Superior temporal gyrus (tissue), 1 donor: ENCODE measurements around the gene CAB39.
"Not testable (repeated sequence)": the region's sequence is repeated elsewhere in the genome, so short reads cannot be mapped to it uniquely, and the experiment has no call there.

Experiments used
- DNase-seq: peaks from one replicate; pipeline ENCODE4 v3.0.0-alpha.2; 2016; ENCODE audit errors: extremely low spot score

CAB39 gene

DNA sequence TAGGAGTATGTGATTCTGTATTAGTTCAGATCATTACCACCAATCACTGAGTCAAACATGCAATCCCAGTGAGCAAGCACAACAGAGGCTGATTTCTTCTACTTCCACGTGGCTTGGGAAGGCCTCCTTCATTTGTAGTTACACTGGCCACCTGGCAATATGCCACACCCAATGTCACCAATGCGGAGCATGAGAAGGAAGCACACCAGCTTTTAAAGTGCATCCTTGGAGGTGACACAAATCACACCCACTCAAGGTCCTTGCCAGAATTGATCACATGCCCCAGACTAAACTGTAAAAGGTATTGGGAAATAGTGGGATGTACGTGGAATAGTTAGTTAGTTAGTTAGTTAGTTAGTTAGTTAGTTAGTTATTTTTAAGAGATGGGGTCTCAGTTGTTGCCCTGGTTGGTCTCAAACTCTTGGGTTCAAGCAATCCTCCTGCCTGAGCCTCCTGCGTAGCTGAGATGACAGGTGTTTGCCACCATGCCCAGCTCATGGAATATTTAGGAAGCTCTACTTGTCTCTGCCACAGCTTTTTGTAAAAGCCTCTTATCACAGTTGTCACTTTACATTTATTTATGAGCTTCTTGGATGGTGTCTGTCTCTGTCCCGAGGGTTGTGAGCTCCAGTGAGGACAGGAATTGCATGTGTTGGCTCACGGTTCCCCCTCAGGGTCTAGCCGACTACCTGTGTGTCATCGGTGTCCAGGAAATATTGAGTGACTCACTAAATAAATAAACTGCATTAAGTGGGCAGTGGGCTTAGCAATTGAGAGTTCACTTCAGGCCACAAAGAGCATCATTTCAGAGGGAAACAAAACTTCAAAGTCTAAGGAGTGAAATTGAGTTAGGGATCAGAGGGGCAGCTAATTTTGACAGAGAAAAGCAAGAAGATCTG lies 28.1 kb upstream of the CAB39 start:
- no peak for DNase-seq

GRCh38 chr2:230685178-230685577 lies 27.5 kb upstream of the CAB39 start:
- DNase-seq = no peak

DNA sequence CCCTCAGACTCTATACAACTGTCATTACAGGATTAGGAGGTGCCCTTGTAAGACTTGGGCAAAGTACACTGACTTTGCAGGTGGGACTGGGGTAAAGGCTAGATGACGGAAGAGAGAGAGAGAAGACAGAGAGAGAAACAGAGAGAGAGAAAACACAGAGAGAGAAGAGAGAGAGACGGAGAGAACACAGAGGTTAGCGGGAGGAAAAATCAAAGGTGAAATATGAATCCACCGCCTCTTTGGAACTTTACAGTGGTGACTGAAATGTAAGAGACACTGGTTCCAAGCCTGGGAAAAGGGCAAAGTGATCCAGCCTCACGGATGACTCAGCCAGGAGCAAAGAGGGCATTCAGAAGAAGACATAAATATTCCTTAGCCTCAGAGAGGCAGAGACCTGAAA lies 25.1 kb upstream of the CAB39 start:
- DNase-seq = no peak

DNA sequence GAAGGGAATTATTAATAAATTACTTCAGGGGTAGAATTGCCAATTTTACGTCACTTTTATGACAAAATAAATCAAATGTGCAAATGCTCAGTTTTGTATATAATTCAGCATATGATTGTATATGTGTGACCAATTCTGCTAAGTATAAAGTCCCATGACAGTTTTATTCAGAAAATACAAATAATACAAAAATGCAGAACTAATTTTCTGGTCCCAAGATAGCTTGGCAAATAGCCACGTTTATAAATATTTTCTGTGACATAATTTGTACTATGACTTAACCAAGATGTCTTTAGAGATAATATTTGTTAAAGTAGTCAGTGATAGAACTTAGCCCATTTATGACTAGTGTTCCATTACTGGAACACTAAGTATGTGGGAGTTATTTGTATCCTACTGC lies 24.2 kb upstream of the CAB39 start:
- DNase-seq = no peak

DNA sequence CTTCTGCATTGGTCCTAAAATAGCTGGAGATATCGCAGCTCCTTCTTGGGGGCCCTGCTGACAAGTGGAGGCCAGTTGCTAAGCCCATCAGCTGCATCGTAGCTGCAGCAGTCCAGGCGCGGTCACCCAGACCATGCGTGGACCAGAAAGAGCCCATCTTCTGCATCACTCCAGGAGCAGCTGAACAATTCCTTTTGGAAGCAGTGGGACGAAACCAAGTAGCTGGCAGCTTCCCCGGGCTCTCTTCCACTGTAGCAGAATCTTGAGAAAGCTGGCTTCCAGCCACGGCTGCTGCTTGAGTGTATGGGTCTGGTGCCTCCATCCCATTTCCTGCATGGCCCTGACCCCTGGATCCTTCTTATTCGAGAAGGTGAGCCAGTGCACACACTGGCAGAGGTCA lies 22.2 kb upstream of the CAB39 start:
- DNase-seq = peak; percentile 58

DNA sequence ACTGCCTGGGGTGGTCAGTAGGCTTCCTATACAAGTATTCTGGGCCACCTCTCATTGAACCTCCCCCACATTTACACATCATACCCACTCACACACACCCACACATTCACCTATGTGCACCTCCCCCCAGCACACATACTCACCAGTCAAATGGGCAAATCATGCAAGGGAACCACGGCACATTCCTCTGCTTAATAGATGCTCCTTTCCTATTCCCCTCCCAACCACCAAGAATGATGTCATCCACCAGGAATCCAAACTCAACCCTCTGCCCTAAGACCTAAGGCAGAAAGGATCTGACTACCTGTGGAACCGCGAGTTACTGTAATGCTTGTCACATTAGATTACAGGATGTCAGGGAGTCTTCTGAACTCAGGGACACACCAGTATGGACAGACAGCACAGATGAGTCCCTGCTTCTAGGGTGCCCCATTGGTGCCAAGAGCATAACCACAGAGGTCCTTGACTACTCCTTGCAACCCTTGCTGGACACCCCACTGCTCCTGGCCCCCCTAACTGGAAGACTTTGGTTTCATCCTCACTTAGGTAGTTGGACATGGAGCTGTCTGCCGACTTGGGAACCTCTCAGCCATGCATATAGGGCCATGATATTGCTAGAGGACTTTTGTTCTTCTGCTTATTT lies 21.5 kb upstream of the CAB39 start:
- DNase-seq = no peak

DNA sequence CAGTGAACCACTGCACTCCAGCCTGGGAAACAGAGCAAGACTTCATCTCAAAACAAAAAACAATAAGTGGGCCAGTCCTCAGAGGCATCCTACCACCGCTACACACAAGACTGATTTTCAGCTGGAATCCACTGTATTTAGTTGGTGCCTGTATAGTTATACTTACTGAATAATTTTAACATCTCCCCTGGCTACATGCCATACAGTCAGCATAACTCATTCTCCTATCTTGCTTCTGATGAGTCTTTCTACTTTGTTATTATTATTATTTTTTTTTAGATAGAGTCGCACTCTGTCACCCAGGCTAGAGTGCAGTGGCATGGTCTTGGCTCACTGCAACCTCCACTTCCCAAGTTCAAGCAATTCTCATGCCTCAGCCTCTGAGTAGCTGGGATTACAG lies 19.9 kb upstream of the CAB39 start:
- DNase-seq = no peak

- DNase-seq = no peak
Observed at GRCh38 chr2:230693411-230693810, 19.2 kb upstream of the CAB39 start.

DNA sequence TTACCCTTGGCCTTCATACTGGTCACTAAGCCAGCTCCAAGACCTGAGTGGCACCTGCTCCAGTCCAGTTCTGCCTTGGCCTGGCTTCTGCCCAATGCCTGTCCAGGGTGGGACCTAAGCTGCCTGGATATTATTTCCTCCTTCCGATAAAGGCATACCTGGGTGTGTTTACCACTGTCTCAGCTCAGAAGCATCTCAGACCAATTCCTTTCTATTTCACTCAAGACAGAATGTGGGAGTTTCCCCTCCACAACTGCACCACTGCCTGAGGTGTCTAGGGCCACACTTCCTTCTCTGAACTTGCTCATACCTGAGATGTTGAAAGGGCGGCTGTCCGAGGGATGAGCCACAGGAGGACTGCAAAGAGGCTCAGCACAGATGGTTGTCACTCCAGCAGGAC lies 18.4 kb upstream of the CAB39 start:
- DNase-seq = no peak

- no peak for DNase-seq
Observed at GRCh38 chr2:230695551-230695950, 17.1 kb upstream of the CAB39 start.

- no peak for DNase-seq
Observed at GRCh38 chr2:230696670-230697069, 16.0 kb upstream of the CAB39 start.

GRCh38 chr2:230697676-230698075 lies 15.0 kb upstream of the CAB39 start:
- no peak for DNase-seq

DNA sequence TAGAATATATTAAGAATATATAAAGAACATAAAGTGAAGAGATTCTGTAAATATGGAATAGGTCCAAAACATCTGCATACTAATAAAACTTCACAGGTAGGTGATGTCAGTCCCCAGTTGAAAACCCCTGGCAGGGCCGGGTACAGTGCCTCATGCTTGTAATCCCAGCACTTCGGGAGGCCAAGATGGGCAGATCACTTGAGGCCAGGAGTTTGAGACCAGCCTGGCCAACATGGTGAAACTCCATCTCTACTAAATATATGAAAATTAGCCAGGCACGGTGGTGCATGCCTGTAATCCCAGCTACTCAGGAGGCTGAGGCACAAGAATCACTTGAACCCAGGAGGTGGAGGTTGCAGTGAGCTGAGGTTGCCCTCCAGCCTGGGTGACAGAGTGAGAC lies 13.9 kb upstream of the CAB39 start:
- not testable (repeated sequence) for DNase-seq

GRCh38 chr2:230700447-230700846 lies 12.2 kb upstream of the CAB39 start:
- DNase-seq = no peak

- no peak for DNase-seq
Observed at GRCh38 chr2:230701308-230701707, 11.3 kb upstream of the CAB39 start.

DNA sequence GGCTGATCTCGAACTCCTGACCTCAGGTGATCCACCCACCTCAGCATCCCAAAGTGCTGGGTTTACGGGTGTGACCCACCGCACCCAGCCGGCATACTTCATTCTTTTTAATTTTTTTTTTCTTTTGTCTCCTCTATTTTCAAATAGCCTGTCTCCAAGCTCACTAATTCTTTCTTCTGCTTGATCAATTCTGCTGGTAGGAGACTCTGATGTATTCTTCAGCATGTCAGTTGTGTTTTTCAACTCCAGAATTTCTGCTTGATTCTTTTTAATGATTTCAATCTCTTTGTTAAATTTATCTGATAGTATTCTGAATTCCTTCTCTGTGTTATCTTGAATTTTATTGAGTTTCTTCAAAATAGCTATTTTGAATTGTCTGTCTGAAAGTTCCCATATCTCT lies 10.2 kb upstream of the CAB39 start:
- not testable (repeated sequence) for DNase-seq

GRCh38 chr2:230703514-230703913 lies 9.1 kb upstream of the CAB39 start:
- no peak for DNase-seq

DNA sequence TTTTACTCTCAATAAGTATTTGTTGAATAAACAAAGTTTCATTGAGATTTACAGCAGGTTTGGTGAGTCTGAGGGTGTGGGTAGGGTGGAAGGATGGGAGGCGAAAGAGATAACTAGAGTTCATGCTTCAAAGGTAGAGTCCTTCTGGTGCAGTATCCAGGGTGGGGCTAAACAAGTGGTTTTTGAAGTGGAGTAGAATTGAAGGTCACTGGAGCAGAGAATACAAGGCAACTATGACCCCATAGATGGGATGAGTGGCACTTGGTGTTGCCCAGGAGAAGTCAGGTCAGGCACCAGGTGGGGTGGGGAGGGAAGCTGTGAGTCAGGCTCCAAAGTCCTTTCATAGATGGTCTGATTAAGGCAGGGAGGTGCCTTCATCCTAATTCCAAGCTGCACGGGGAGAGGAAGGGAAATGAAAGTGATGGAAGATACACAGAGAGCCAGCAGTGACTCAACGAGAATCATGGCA lies 6.6 kb upstream of the CAB39 start:
- DNase-seq = no peak

DNA sequence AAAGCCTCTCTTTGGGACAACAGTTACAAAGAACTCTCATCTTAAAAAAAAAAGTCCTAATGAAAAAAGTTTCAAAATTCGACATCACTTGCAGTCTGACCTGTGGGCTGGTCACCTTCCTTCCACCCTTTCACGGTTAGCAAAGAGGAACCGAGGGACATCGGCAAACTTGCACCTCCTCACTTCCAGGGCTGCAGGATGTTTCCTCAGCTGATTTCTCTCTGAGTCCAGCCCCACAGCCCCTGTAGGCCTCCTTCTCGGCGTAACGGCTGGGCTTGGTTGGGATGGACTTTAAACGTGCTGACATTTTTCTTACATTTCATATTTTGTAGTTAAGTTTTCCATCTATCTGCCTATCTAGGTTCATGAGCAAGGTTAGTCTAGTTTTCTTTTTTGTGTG lies 5.7 kb upstream of the CAB39 start:
- DNase-seq = no peak

DNA sequence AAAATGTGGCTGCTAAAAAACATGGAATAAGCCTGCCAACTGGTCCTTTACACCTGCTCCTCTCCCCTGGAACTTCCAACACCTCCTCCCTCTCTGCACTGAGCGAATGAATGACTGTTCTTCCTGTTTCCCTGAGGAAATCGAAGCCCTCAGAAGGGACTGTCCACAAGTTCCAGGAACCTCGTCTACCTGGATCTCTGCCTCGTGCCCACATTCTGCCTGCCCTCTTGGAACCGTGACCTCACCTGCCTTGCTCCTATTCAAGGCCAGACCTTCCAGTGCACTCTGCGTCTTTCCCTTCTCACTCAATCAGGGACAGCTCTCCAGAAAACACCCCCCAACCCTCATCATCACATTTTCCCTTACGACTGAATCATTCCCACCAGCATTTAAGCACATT lies 4.4 kb upstream of the CAB39 start:
- no peak for DNase-seq

GRCh38 chr2:230711224-230711623 lies 1.4 kb upstream of the CAB39 start:
- no peak for DNase-seq

DNA sequence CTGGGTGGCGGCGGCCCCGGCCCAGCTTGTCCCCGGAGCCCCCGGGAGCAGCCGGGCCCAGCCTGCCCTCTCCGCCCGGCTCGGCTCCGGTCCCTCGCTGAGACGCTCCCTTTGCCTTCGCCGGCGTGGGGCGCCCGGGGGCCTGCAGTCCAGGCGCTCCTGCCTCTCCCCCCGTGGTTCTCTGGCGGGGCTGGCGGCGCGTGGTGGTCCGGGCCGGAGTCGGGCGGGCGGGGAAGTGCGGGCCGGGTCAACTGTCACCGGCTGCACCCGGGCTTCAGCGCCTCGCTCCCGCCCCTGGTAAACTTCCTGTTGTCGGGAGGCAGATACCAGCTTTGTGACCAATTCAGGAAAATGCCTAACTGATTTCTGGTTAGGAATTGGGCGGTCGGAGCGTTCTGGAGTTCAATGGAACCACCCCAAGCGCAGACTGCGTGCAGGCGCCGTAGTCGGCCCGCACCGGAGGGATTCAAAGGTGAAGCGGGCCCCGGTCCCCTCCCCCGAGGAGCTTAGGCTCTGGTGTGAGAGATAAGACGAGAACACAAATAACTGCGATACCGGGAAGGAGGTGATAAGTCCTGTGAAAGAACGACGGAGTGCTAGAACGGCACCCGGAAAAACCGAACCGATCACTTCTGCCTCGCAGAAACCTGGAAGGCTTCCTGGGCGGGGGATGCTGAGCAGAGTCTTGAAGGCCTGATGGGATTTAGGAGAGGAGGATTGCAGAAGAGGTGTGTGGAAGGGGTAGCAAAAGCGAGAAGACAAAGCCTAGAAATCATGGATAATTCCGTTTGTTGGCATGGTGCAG lies 891 bp downstream of the CAB39 start:
- DNase-seq = no peak

- no peak for DNase-seq
Observed at GRCh38 chr2:230714136-230714480, 1.5 kb downstream of the CAB39 start.
